Motor neuron (in vitro differentiated cells): Measurements from ENCODE around the gene GLIPR1L2. TPM values are rescaled to one million over a fixed set of nuclear protein-coding genes. Genes with fewer than 3 reads are reported as not detected.
"Not testable (repeated sequence)": the region's sequence is repeated elsewhere in the genome, so short reads cannot be mapped to it uniquely, and the experiment has no call there.

Source experiments
- ATAC-seq, 8 experiments: fragments of 200-7000 bp; cut with Tn5 transposase; replicated peaks in 6 of 8; 2 replicates each; pipeline ENCODE4 v1.8.0; 2021; ENCODE audit warnings: mild to moderate bottlenecking in 8 of 8, moderate library complexity in 8 of 8
- H3K27ac ChIP-seq, 2 donors: fragments of 250-450 bp; sonication (Bioruptor Pico); 2 replicates each; pipeline ENCODE4 v1.9.0; 2021; ENCODE audit warnings: antibody characterized with exemption in 2 of 2, mild to moderate bottlenecking in 2 of 2, moderate library complexity in 1 of 2
- H3K4me1 ChIP-seq, 2 donors: fragments of 250-450 bp; sonication (Bioruptor Pico); replicated peaks in 1 of 2; 2 replicates each; pipeline ENCODE4 v1.6.1; 2021; ENCODE audit warnings: antibody characterized with exemption in 2 of 2, mild to moderate bottlenecking in 2 of 2, moderate library complexity in 1 of 2
- H3K4me3 ChIP-seq, 5 donors: fragments of 250-450 bp; sonication (Bioruptor Pico); 2 replicates each; pipeline ENCODE4 v1.9.0; 2021; ENCODE audit warnings: antibody characterized with exemption in 5 of 5, mild to moderate bottlenecking in 5 of 5, moderate library complexity in 4 of 5
- WGBS, 10 experiments: fragments of 450-650 bp; shearing (Covaris generic); methylation state at CpG; one replicate each; pipeline ENCODE4 v1.0.0; 2022; 5-methylcytosine and 5-hydroxymethylcytosine counted together
- in situ Hi-C, 9 experiments: fragments of 400-800 bp; cut with MboI; loops; one replicate each; pipeline ENCODE4 v1.15.0; 2021; ENCODE audit warnings: low sequenced_read_pairs in 9 of 9, low pct_unique_long_range_greater_than_20kb in 2 of 9; ENCODE audit not compliant: unreplicated experiment in 9 of 9
- total RNA-seq, 8 experiments: library from RNA; unstranded; fragments of 300-600 nt; gene quantifications; 2 replicates each; pipeline versions ENCODE4 v1.2.3 to v1.2.4, GENCODE V29; 2022

The GLIPR1L2 gene
- total RNA-seq, 8 experiments from 2014 or later: 0.08 to 3.1 (median 0.38) TPM; not detected in 2

DNA sequence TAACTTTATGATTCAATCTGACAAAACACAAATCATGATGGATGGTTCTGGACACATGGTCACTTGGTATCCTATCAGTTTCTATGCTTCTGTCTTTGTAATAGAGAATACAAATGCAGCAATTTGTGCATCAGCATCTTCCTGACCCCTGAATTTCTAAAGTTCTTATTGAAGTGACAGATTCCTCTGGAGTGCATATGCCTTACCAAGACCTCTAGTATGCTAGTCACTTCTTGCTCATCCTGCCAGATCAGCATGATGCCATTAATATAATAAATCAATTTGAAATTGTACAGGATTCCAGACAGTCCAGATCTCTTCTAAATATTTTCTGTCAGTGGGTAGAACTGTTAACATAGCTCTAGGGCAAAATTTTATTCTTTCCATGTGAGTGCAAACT is 49.0 kb downstream of the GLIPR1L2 start:
- Histone ChIP-seq H3K27ac (no peak overlapping the region), H3K4me3 (no peak overlapping the region), H3K4me1 (no peaks in the 10 kb centered on the region)
- ATAC-seq: no peak
- in situ Hi-C loops: no loop called here

DNA sequence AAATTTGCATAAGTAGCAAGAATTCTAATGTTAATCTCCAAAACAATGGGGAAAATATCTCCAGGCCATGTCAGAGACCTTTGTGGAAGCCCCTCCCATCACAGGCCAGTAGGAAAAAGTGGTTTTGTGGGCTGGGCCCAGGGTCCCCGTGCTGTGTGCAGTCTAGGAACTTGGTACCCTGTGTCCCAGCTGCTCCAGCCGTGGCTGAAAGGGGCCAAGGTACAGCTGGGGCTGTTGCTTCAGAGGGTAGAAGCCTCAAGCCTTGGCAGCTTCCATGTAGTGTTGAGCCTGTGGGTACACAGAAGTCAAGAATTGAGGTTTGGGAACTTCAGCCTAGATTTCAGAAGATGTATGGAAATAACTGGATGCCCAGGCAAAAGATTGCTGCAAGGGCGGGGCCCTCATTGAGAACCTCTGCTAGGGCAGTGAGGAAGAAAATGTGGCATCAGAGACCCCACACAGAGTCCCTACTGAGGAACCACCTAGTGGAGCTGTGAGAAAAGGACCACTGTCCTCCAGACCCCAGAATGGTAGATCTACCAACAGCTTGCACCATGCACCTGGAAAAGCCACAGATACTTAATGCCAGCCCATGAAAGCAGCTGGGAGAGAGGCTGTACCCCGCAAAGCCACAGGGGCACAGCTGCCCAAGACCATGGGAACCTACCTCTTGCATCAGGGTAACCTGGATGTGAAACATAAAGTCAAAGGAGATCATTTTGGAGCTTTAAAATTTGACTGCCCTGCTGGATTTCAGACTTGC is 51.0 kb downstream of the GLIPR1L2 start:
- WGBS, 10 experiments: 44 to 100% (median 60%) methylated on average over 1 to 4 of the region's 4 CpGs; no CpG with 5 or more reads in 3 of the 10 experiments
- ATAC-seq, H3K4me3 ChIP-seq, H3K4me1 ChIP-seq, in situ Hi-C loops, H3K27ac ChIP-seq: not testable (repeated sequence)

DNA sequence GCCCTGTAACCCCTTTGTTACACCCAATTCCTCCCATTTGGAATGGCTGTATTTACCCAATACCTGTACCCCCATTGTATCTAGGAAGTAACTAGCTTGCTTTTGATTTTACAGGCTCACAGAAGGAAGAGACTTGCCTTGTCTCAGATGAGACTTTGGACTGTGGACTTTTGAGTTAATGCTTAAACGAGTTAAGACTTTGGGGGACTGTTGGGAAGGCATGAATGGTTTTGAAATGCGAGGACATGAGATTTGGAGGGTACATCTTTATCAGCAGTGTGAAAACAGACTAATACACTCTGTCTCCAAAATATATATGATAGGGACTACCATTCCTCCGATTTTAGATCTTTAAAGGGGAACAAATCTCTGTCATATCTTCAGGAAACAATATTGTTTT is 51.6 kb downstream of the GLIPR1L2 start:
- H3K4me3 ChIP-seq, in situ Hi-C loops, H3K4me1 ChIP-seq, ATAC-seq, H3K27ac ChIP-seq: not testable (repeated sequence)
- 43 to 83% (median 55%) methylated on average over 1 to 3 of the region's 3 CpGs; no CpG with 5 or more reads in 1 of the 10 experiments for WGBS, 10 experiments

DNA sequence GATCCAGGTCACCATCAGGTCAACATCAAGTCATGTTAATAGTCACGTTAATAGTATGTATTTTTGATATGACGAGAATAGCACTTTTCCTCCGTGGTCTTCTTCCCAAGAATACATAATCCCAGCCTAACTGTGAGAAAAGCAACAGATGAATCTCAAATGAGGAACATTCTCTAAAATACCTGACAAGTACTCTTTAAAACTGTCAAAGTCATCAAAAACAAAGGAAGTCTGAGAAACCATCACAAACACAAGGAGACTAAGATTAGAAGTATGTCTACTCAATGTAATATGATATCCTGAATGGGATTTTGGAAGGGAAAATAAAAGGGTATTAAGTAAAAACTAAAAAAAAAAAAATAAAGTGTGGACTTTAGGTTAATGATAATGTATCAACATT is 52.8 kb downstream of the GLIPR1L2 start:
- Histone ChIP-seq H3K4me3 (no peak overlapping the region), H3K4me1 (no peaks in the 10 kb centered on the region), H3K27ac (no peak overlapping the region)
- in situ Hi-C loops: no loop called here
- ATAC-seq: no peak
- WGBS, 10 experiments: 33 to 90% (median 59%) methylated on average over 2 to 3 of the region's 3 CpGs; no CpG with 5 or more reads in 1 of the 10 experiments

DNA sequence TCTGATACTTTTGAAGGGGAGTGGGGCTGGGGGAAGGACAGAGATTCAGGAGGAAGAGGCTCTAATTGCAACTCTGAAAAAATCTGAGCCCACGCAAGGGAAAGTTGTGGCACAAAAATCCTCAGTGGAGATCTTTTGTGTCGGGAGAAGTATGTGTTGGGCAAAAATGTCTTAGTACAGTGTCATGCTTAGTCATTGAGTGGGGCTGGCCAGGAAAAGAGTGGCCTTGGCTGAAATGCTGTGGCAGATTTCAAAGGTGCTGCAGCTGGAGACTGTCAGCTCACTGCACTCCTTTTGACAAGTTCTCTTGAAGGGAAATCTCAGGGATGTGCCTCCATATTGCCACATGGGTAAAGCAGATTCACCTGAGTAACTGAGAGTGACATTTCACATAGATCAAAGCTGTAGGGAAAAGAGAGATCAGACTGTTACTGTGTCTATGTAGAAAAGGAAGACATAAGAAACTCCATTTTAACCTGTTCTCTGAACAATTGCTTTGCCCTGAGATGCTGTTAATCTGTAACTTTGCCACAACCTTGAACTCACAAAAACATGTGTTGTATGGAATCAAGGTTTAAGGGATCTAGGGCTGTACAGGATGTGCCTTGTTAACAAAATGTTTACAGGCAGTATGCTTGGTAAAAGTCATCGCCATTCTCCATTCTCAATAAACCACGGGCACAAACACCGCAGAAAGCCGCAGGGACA is 53.7 kb downstream of the GLIPR1L2 start:
- 0 to 100% (median 69%) methylated on average over 1 to 5 of the region's 6 CpGs; no CpG with 5 or more reads in 2 of the 10 experiments for WGBS, 10 experiments
- peak in 2 of 8 experiments; percentile 55 to 57 for ATAC-seq
- Histone ChIP-seq H3K4me1 (no peaks in the 10 kb centered on the region), H3K27ac (no peak overlapping the region), H3K4me3 (no peak overlapping the region)
- in situ Hi-C loops: no loop called here

DNA sequence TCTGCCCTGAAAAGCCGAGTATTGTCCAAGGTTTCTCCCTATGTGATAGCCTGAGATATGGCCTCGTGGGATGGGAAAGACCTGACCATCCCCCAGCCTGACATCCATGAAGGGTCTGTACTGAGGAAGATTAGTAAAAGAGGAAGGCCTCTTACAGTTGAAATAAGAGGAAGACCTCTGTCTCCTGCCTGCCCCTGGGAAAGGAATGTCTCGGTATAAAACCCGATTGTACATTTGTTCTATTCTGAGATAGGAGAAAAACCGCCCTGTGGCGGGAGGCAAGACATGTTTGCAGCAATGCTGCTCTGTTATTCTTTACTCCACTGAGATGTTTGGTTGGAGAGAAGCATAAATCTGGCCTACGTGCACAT is 54.2 kb downstream of the GLIPR1L2 start:
- H3K27ac ChIP-seq, ATAC-seq, H3K4me1 ChIP-seq, in situ Hi-C loops, H3K4me3 ChIP-seq: not testable (repeated sequence)
- 67 to 100% (median 88%) methylated on average over 1 to 6 of the region's 7 CpGs; no CpG with 5 or more reads in 5 of the 10 experiments for WGBS, 10 experiments

DNA sequence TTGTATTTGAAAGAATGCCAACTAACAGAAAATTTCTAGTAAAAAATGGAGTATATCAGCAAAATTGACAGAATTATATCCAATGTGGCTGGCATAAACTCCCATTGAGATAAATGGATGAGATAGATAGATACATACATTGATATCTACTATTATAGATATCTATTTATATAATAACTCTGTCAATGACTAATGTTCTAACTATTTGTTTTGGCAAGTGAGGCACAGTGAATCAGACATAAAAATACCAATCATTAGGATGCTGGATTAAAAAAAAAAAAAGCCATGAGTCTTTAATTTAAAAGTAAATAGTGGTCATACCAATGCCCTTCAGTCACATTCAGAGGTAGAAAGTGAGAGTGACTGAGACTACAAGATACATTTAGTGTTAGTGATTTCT is 56.0 kb downstream of the GLIPR1L2 start:
- no peak for ATAC-seq
- H3K27ac ChIP-seq: no peak overlapping the region
- in situ Hi-C loops: no loop called here

DNA sequence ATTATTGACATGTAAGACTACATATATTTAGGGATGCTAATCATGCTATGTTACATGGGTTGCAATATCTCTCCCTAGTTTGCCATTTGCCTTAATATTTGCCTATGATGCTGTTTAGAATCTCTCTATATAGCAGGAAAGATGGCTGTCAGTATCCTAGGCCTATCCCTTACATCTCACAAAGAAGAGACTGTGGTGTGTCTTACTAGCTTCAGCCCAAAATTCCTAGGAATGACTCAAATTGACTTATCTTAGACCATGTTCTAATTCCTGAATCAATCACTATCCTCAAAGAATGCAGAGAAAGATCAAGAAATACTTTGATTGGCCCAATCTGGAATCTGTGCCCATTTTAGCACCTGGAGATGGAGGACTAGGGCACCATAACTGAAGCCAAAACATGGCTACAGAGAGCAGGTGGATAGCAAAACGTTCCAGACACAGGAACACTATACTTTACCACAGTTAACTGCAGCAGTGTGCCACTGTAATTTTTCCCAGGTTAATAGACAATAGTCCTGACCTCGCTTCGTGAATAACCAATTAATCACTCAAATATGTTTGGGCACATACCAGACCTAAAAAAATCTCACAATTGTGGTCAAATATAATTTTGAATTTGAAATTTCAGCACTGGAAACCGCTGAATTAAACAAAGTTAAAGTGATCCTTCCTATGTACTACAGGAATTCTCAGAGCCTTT is 57.0 kb downstream of the GLIPR1L2 start:
- ATAC-seq: no peak
- no peaks in the 10 kb centered on the region for H3K4me1 ChIP-seq
- H3K27ac ChIP-seq: no peak overlapping the region
- 40 to 86% (median 70%) methylated on average over 1 to 4 of the region's 4 CpGs; no CpG with 5 or more reads in 2 of the 10 experiments for WGBS, 10 experiments
- H3K4me3 ChIP-seq: no peak overlapping the region
- in situ Hi-C loops: no loop called here

More for the DNA sequence above, 56.0 kb downstream of the GLIPR1L2 start:
- H3K4me1 ChIP-seq: no peaks in the 10 kb centered on the region
- no peak overlapping the region for H3K4me3 ChIP-seq

DNA sequence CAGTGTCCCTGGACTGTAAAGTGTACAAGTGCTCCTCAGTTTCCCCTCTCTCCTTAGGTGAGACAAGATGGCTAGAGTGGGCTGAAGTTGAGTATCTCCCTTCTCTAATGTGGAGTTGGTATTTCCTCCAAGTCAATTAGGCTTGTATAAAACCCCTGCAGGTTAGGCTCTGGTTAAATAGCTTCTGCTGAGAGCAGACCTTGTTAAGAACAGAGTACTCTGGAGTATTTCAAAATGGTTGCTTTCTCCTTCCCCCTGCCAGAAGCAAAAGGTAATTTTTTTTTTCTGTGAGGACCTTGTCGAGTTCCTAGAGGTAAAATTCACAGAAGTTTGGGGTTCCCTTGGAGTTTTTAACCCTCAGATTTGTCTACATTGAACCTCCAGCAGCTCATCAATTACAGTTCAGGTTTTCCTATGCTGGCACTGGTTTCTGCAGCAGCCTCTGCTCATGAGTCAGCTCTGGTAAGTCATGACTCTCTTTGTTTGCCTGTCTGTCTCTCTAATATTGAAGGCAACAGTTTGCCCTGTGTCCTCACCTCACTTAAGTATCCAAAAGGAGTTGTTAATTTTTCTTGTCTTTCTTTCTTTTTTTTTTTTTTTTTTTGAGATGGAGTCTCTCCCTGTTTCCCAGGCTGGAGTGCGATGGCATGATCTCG is 61.9 kb downstream of the GLIPR1L2 start:
- Histone ChIP-seq H3K4me3 (no peak overlapping the region), H3K4me1 (no peaks in the 10 kb centered on the region), H3K27ac (no peak overlapping the region)
- no peak for ATAC-seq
- in situ Hi-C loops: no loop called here
- 0 to 100% (median 79%) methylated on average over 1 to 3 of the region's 3 CpGs for WGBS, 10 experiments

DNA sequence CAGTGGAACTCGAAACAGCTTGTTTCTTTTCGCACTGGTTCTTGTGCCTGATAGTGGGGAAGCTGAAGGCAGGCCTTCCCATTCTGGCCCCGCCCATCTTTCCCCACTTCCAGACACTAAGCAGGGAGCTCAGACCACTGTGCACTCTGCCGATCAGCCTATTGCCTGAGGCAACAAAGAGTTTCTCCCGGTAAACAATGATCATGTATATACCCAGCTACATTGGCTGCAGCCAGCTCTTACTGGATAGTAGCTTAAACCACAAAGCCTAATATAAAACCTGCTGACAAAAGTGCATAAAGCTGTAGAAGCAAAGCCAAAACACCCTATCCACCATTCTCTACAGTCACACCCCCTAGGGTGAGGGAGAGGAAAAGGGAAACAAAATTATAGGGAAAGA is 65.0 kb downstream of the GLIPR1L2 start:
- Histone ChIP-seq H3K4me1 (no peaks in the 10 kb centered on the region), H3K27ac (no peak overlapping the region), H3K4me3 (no peak overlapping the region)
- peak in 1 of 8 experiments; percentile 75 for ATAC-seq
- WGBS, 10 experiments: 50 to 100% (median 79%) methylated on average over 1 to 5 of the region's 5 CpGs; no CpG with 5 or more reads in 1 of the 10 experiments
- in situ Hi-C loops: no loop called here

DNA sequence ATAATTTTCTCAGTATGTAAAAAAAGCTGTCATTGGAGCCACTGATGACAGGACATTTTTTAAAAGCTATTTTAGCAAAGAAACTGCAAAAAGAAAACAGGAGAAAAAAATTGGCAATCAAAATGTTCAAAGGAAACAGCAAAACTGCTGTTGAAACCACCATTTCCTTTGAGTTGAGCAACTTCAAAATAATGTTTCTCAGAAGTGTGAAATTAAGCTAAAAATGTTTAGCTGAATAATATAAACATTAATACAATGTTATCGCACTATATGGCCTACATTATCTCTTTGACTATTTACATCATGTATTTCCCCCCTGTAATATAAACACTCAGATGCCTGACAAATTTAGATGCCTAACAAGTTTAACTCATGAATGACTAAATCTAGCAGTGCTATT is 66.3 kb downstream of the GLIPR1L2 start:
- no peak for ATAC-seq
- in situ Hi-C loops: no loop called here
- H3K4me3 ChIP-seq: no peak overlapping the region
- H3K4me1 ChIP-seq: no peaks in the 10 kb centered on the region
- no peak overlapping the region for H3K27ac ChIP-seq
- WGBS, 10 experiments: 13 to 100% (median 100%) methylated on average over 1 of the region's 1 CpG; no CpG with 5 or more reads in 1 of the 10 experiments

DNA sequence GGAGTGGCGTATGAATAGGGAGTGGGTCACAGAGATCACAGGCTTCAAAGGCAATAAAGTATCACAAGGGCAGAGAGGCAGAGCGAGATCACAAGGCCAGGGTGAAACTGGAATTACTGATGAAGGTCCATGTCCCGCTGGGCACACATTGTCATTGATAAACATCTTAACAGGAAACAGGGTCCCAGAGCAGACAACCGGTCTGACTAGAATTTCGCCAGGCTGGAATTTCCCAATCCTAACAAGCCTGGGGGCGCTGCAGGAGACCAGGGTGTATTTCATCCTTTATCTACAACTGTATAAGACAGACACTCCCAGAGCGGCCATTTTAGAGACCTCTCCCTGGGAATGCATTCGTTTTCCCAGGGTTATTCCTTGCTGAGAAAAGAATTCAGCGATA is 67.0 kb downstream of the GLIPR1L2 start:
- in situ Hi-C loops, H3K4me3 ChIP-seq, H3K27ac ChIP-seq, H3K4me1 ChIP-seq, ATAC-seq: not testable (repeated sequence)
- WGBS, 10 experiments: 33 to 100% (median 79%) methylated on average over 1 to 8 of the region's 9 CpGs

DNA sequence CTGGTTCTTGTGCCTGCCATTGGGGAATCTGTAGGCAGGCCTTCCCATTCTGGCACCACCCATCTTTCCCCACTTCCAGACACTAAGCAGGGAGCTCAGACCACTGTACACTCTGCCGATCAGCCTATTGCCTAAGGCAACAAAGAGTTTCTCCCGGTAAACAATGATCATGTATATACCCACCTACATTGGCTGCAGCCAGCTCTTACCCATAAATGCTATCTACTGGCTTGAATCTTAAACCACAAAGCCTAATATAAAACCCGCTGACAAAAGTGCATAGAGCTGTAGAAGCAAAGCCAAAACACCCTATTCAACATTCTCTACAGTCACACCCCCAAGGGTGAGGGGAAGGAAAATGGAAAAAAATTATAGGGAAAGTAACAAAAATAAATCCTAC is 68.9 kb downstream of the GLIPR1L2 start:
- ATAC-seq: no peak
- no peaks in the 10 kb centered on the region for H3K4me1 ChIP-seq
- H3K27ac ChIP-seq: no peak overlapping the region
- no peak overlapping the region for H3K4me3 ChIP-seq
- in situ Hi-C loops: no loop called here
- WGBS, 10 experiments: 73 to 94% (median 86%) methylated on average over 1 to 3 of the region's 3 CpGs; no CpG with 5 or more reads in 6 of the 10 experiments
